Posterior cingulate gyrus (tissue), 11 donors: Measurements from ENCODE around the gene C19orf25.

Experiments used
- DNase-seq, 10 donors: peaks; one replicate each; pipeline versions ENCODE4 v3.0.0 to v3.0.0-alpha.2; 2020 to 2021; ENCODE audit warnings: mixed read lengths in 3 of 10
- intact Hi-C: fragments of 100-400 bp; cut with DNase I; formaldehyde crosslinking; loops from one replicate; pipeline ENCODE4 v1.15.1; 2023

Gene C19orf25

DNA sequence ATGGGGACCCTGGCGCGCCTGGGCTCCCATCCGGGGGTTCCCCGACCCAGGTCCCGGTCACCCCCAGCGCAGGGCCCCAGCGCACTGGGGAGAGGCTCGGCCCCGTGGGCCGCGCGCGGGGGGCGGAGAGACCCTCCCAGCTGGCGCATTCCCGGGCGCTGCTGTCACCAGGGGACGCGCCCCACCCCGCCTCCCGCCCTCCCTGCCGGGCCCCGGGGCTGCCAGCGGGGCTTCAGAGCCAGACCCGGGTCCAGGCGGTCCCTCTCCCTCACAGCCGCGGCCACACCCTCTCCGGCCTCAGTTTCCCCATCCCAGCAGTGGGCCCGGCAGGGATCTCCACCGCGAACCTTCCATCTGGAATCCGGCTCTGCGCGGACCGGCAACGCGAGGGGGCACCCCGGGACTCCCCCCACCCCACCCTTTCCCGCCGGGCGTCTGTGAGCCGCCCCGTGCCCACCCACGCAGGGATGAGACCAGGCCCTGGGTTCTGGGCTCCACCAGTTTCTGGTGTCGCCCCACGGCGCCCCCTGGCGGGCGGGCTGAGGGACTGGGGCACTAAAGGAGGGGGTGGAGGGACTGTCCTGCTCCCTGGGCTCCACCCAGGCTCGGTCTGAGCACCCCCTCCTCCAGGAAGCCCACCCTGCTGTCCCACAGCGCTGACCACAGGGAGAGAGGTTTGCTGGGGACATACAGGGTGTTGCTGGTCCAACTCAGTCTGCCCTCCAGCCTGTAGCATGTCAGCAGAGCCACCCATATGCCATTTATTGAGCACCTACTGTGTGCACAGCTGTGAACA, 34.7 kb upstream of the C19orf25 start:
- intact Hi-C loops, result no loop called here
- no peak for DNase-seq

DNA sequence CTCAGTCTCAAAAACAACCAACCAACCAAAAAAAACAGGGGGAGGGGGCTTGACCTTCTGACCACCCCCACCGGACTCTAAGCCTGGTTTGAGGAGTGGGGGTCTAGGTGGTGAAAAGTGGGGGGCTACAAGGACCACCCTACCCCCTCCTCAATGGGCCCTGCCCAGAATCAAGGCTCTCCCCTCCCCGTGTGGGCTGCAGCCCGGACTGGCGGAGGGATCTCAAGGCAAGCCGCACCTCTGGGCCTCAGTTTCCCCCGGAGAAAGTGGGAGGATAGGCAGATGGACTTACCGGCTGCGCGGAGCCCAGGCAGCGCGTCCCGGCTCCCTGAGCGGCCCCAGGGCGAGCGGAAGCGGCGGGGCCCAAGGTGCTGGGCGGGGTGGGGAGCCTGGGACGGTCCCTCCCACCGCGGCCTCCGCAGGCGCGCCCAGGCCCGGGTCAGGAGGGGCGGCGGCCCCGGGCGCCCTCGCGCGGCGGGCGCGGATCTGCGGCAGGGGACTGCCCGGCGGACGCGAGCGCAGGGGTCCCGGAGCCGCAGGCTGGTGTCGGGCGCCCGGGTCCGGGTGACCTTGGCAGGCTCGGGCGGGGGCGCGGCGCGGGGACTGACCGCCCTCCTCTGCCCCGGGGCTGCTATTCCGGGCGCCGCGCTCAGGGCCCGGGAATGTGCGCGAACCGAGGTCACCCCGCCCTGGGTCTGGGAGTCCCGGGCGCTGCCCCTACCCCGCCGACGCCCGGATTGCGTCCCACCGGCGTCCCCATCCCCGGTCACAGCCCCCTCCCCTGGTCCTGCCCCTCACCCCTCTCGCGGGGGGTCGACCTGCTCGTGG, 33.9 kb upstream of the C19orf25 start, which contains the start of gene ADAMTSL5:
Gene ADAMTSL5 (minus strand): TSS at position 349 of the 828 bp plus-strand sequence. CDS start 2,076 bp downstream, outside the sequence.
- DNase-seq, result no peak
- intact Hi-C loops, result no loop called here

DNA sequence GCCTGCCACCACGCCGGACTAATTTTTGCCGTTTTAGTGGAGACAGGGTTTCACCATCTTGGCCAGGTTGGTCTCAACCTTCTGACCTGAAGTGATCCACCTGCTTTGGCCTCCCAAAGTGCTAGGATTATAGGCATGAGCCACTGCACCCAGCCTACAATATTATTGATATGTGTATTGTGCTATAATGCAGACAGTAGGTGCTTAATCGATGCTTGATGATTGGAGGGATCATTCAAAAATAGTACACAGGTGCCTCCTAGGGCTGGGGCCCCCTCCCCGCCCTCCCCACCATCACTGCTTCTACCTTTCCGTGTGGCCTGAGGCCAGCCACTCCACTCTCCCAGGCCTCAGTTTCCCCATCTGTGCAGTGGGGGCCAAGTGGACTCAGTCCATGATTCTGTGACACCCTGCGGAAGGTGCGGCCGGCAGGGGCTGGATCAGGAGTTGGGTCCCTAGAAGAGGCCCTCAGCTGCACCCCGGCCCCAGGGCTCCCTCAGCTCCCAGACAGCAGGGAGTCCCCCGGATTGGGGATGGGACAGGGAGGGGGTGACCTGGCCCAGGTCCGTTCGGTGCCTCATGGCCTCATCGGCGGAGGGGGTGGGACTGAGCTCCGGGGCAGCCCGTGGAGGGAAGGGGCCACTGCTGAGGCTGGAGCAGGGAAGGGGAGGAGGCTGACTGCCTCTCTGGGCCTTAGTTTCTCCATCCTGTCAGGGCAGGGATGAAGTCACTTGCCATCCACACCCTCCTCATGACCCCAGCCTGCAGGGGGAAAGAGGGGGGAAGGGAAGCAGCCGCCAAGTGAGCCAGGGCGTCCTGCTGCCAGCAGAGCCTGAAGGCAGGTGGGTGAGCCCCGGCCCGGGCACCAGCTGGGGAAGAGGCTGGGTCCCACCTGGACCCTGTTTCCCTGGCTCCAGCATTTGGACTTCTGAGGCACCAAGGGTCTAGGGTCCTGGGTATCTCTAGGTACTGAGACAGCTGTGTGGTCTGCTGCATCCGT, 32.6 kb upstream of the C19orf25 start:
- intact Hi-C loops, result no loop called here
- DNase-seq, result no peak

DNA sequence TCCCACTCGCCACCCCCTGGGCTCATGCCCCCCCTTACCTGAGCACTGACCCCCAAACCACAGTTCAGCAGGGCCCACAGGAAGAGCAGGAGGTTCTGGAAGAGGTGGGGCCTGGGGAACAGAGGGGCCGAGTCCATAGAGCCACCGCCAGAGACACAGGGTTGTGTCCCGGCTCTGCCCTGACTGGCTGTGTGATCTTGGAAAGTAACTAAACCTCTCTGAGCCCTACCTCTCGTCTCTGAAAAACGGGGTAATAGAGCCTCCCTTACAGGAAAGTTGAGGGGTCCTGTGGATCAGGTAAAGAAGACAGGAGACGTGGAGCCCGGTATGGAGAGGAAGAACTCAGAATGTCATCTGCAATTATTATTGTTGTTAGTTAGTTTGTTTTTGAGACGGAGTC, 31.8 kb upstream of the C19orf25 start:
- intact Hi-C loops, result no loop called here
- DNase-seq, result no peak

DNA sequence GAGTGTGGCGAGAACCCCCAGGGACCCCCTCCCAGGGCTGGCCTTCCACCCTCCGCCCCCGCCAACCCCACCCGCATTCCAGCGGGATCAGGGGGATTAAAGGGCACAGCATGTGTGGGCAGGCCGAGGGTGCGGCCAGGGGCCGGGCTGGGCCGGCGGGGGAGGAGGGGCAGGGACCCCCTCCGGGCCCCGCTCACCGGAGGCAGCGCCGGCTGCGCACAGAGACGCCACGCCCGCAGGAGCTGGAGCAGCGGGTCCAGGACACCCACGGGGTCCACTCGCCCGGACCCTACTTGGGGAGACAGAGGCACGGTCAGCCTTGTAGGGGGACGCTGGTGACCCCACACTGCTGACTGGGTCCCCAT, 31.4 kb upstream of the C19orf25 start:
- no peak for DNase-seq
- intact Hi-C loops, result no loop called here

DNA sequence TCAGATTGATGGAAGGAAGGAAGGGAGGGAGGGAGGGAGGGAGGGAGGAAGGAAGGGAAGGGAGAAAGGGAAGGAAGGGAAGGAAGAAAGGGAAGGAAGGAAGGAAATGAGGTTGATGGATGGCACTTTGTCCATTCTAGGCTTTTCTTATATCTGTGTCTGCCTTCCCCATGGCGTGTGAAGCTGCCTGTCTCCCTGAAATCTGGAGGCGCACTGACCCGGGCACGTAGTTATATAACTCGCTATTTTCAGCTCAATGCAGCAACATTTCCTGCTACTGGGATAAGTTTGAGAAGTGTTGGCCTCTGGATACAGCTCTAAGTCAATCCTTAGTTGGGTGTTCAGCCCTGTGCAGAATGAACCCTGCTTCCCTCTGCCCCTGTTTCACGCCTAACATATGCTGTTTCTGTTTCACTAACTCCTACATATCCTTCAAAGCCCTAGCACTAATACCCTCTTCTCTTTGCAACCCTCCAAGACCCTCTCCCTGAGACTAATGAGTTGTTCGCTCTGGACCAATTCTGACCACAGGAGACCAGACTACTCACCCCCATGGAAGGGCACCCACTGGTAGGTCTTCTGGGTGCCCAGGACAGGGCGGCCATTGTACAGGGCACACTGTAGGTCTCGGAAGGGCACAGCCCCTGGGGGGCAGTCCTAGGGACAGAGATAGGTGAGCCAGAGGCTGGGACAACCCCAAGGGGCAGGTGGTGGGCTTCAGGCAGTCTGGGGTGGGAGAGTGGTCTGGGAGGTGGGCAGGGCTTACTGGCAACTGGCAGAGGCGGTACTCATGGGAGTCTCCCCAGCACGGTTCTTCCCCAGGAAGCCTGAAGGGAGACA, 30.8 kb upstream of the C19orf25 start:
- no peak for DNase-seq
- intact Hi-C loops, result no loop called here

DNA sequence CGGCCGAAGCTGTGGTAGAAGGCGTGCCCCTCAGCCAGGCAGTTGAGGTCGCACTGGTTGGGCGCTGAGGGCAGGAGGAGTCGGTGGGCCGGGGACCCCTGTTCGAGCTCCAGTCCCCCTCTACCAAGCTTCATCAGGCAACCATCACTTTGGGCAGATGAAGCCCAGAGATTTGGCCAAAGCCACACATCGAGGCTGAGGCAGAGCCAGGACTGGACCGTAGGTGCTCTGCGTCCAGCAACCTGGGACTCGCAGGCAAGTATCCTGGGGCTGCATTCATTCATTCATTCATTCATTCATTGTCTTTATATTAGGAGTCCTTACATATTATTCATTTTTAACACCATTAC, 29.5 kb upstream of the C19orf25 start:
- intact Hi-C loops, result no loop called here
- DNase-seq, result no peak

DNA sequence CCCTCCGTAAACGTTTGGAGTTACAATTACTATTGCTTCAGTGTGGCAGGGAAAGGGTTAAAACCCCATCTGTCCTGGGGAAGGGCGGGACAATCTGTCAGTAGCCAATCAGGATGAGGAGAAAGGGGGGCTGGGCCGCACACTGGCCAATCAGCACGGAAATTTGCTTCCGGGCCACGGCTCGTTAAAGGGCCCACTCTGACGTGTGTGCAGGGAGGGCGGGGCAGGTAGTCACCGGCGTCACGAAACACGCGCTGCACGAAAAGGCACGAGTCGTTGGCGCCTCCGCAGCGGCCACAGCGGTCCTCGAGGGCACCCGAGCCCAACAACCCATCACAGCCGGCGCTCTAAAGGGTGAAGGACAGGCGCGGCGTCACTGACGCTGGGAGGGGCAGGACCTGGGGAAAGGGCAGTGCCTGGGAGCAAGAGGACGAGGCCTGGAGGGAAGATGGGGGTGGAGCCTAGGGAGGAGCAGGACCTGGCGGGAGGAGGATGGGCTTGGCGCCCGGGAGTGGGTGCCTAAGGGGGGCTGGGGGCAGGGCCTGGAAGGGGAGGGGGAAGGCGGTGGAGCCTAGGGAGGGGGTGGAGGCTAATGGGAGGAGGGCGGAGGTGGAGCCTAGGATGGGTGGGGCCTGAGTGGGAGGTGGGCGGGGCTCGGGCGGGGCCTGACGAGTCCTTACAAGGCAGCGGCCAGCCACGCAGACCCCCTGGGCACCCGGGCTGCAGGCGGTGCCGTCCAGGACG, 28.9 kb upstream of the C19orf25 start:
- peak; percentile 86 to 99 (median 92) for DNase-seq
- intact Hi-C loops, result loop anchor here (1.0 kb wide), 1 partner anchor 29 kb away; the partner anchor contains the start of gene C19orf25

DNA sequence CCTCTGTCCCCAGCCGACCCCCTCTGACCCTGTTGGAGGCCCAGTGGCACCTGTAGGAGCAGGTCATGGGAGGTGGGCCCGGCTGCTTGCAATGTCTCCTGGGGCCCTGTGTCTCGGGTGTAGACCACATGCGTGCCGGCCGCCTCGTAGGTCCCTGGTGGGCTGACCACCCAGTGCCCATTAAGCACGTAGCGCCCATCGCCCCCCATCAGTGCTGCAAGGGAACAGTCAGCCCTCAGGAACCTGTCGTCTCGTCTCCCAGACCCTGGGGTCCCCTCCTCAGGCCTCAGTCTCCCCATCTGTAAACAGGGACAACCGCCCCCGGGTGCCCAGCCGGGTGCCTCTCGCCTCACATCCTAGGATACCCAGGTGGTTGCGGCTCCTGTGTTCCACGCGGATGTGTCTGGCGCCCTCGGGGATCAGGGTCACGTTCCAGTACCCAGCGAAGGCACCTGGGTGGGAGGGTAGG, 28.2 kb upstream of the C19orf25 start:
- intact Hi-C loops, result loop anchor here (1.0 kb wide), 1 partner anchor 28 kb away; the partner anchor contains the start of gene C19orf25
- DNase-seq, result no peak

DNA sequence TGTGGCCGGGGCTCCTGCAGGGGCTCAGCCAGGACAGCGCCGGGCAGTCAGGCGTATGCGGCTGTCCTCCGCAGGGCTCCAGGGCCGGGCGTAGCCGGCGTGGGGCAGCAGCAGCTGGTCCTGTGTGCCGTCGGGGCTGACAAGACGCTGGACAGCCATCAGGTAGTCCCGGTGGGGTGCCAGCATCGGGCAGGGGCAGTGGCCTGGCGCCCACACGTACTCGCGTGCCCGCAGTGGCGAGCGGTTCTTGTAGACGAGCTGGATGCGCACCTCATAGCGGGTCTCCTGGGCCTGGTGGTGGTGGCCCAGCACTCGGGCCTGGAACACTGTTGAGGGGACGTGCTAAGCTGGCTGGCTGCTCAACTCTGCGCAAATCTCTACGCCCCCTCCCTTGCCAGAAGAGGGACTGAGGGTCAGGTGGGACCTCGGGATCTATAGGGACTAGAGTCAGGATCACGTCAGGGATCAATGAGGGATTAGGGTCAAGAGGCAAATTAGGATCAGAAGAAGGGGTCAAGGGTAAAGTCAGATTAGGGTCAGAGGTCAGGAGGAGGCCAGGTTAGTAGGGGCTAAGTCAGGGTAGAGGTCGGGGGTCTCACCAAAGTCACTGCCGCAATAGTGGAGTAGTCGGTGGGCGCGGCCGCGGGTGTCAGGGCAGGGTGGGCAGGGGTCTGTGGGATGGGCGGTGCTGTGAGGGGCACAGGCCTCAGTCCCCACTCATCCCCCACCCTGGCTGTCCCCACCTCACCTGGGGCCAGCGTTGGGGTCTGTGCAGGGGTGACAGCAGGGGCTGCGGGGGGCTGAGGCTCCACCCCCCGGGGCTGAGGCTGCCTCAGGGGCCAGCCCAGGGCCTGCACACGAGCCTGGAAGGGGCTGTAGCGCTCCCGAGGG, 27.2 kb upstream of the C19orf25 start:
- DNase-seq, result peak in 1 of 10 donors; percentile 81
- intact Hi-C loops, result no loop called here

DNA sequence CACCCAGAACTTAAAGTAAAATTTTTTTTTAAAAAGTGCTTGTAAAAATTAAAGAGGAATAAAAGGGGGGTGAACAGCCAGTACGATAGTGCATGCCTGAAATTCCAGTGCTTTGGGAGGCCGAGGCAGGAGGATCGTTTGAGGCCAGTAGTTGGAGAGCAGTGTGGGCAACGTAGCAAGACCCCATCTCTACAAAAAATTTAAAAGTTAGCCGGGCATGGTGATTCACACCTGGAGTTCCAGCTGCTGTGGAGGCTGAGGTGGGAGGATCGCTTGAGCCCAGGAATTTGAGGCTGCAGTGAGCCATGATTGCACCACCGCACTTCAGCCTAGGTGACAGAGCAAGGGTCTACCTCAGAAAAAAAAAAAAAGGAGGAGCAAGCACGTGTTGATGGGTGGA, 26.0 kb upstream of the C19orf25 start:
- no peak for DNase-seq
- intact Hi-C loops, result no loop called here

DNA sequence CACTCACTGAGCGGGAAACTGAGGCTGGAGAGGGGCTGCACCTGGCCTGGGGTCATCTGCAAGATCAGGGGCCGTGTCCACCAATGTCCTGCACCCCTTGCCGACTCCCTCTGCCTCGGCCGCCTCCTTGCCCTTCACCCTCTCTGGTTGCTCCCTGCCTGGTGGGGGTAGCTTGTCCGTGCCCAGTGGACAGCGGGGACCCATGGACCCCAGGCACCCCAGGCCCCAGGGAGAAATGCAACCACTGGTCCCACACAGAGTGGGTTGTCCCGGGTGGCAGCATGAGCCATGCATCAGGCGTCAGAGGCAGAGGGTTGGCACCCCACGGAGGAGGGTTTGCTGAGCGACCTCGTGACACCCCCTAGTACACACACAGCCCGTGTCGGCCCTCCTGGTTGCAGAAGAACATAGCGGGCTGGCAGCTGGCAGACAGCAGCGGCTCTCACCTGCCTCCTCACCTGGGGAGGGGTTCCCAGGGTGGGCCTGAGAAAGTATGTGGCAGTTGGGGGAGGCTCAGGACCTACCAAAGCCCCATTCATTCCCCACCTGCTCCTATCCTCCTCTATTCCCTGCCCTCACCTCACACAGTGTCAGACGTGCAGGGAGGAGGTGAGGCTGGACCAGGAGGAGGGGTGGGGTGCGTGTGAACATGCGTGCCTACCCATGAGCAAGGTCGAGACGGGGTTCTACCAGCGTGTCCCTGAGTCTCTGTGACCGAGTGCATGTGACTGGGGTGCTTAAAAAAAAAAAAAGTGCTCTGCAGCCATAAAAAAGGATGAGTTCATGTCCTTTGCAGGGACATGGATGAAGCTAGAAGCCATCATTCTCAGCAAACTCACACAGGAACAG, 25.1 kb upstream of the C19orf25 start:
- no peak for DNase-seq
- intact Hi-C loops, result no loop called here

DNA sequence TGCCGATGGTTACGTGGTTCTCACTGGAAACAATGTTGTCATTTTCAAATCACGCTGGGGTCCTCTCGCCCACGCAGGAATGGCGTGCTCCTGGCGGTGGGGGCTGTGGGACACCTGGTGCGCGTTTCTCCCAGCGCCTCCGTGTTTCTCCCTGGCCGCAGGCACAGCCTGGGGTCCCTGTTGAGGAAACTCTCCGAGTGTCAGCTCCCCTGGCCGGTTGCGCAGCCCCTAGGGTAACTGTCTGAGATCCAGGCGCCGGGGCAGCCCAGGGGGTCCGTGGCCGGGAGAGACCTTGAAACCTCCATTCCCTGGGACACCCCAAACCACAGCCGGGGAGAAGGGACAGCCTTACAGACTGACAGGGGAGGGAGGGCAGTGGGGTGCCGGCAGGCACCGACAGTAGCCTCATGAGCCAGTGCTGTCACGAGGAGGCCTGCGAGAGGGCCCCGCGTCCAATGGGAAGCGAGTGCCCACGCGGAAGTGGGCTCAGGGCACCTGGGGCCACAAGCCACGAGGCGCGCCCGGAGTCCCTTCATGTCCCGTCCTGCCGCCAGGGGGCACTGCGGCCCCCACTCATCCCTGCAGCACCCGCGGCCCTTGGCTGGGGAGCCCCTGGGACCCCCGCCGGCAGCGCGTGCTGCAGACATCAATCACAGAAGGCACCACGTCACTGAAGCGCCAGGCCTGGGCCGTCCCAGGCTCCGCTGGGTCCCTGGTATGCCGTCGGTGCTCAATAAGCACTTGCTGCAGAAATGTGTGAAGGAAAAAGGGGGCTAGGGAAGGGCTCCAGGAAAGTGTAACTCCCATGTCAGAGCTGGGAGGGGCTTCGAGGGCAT, 24.3 kb upstream of the C19orf25 start:
- intact Hi-C loops, result no loop called here
- DNase-seq, result peak in 6 of 10 donors; percentile 46 to 90 (median 53)

DNA sequence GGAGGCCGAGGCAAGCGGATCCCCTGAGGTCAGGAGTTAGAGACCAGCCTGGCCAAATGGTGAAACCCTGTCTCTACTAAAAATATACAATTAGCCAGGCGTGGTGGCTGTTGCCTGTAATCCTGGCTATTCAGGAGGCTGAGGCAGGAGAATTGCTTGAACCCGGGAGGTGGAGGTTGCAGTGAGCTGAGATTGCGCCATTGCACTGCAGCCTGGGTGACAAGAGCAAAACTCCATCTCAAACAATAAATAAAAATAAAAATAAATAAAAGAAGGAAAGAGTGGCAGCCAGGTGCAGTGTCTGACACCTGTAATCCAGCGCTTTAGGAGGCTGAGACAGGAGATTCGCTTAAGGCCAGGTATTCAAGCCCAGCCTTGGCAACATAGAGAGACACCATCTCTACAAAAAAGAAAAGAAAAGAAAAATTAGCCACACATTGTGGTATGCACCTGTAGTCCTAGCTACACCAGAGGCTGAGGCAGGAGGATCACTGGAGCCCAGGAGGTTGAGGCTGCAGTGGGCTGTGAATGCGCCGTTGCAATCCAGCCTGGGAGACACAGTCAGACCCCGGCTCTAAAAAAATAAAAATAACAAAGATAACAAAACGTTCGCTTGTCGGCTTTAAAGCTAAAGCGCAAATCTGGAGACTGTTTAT, 23.5 kb upstream of the C19orf25 start:
- intact Hi-C loops, result no loop called here
- no peak for DNase-seq

DNA sequence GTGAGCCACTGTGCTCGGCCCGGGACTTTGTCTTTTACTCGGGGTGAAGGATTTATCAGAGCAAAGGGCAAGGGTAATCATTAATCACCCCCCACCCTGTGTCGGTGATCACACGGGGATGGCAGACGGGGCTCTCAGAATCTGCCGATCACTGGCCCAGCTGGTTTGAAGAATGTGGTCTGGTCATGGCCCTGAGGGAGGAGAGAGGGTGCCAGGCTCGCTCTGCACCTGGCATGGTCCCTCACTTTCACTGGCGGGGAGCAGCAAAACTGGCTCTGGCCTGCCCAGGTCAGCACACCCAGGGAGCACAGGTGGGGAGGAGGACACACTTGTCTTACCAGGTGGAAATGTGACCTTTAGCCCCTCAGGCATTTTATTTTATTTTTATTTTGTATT, 22.2 kb upstream of the C19orf25 start:
- intact Hi-C loops, result no loop called here
- no peak for DNase-seq
